ENCODE results near the gene SETMAR. TPM values are rescaled to one million over a fixed set of nuclear protein-coding genes. Genes with fewer than 3 reads are reported as not detected.
"Not testable (repeated sequence)": the region's sequence is repeated elsewhere in the genome, so short reads cannot be mapped to it uniquely, and the experiment has no call there.

Gene SETMAR
- total and polyA plus RNA-seq, 11 donors, result 6.2 to 20.2 (median 13.8) TPM

DNA sequence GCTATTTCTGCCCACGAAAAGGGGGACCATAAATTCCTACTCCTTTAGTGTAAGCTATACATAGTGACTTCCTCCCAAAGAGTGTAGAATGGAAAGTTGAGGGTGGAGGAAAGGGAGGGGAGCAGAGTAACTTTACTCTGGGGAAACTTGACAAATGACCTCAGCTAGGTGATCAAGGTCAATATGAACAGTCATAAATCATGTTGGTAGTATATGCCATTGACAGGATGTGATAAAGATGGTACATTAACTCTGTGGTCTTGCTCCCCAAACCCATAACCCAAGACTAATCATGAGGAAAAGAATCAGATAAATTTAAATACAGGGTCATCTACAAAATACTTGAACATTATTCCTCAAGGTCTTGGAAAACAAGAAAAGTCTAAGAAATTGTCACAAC is 18.6 kb downstream of the SETMAR start:
- 84 to 94% (median 88%) methylated on average over 1 of the region's 1 CpG for WGBS, 4 donors
- no peak for ATAC-seq
- Histone ChIP-seq H3K36me3 (peaks cover 0 to 14% (median 8%) of the 10 kb centered on the region in 9 donors), H3K27ac (no peak overlapping the region), H3K4me3 (no peak overlapping the region), H3K27me3 (no peaks in the 10 kb centered on the region), H3K4me1 (peaks cover 0 to 30% (median 0%) of the 10 kb centered on the region in 12 donors), H3K9me3 (peaks cover 0 to 2% (median 0%) of the 10 kb centered on the region in 12 donors)
- intact Hi-C loops (cut with DNase I), result no loop called here
- TF ChIP-seq POLR2A (IDR thresholded peaks at IDR 0.05) (no peak), CTCF (IDR thresholded peaks at IDR 0.05) (no peak)
- no peak for DNase-seq

DNA sequence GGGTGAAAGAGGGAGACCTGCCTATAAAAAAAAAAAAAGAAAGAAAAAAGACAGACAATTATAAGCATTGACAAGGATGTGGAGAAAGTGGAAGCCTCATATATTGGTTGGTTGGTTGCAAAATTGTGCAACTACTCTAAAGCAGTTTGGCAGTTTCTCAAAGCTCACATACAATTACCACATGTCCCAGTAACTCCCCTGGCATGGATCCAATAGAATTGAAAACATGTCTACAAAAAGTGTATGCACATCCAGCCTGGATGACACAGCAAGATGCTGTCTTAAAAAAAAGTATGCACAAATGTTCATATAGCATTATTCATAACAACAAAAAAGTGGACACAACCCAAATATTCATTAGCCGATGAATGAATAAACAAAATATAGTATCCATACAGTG is 19.5 kb downstream of the SETMAR start:
- WGBS, 4 donors, result 89 to 94% (median 90%) methylated on average over 1 of the region's 1 CpG
- Histone ChIP-seq H3K4me1 (peaks cover 0 to 30% (median 0%) of the 10 kb centered on the region in 12 donors), H3K36me3 (peaks cover 0 to 5% (median 0%) of the 10 kb centered on the region in 9 donors), H3K27me3 (no peaks in the 10 kb centered on the region), H3K4me3 (no peak overlapping the region), H3K9me3 (peaks cover 0 to 8% (median 0%) of the 10 kb centered on the region in 12 donors), H3K27ac (no peak overlapping the region)
- TF ChIP-seq CTCF (IDR thresholded peaks at IDR 0.05), result no peak
- no peak for TF ChIP-seq POLR2A (IDR thresholded peaks at IDR 0.05)
- ATAC-seq (no peak), DNase-seq (no peak)
- intact Hi-C loops (cut with DNase I), result no loop called here

DNA sequence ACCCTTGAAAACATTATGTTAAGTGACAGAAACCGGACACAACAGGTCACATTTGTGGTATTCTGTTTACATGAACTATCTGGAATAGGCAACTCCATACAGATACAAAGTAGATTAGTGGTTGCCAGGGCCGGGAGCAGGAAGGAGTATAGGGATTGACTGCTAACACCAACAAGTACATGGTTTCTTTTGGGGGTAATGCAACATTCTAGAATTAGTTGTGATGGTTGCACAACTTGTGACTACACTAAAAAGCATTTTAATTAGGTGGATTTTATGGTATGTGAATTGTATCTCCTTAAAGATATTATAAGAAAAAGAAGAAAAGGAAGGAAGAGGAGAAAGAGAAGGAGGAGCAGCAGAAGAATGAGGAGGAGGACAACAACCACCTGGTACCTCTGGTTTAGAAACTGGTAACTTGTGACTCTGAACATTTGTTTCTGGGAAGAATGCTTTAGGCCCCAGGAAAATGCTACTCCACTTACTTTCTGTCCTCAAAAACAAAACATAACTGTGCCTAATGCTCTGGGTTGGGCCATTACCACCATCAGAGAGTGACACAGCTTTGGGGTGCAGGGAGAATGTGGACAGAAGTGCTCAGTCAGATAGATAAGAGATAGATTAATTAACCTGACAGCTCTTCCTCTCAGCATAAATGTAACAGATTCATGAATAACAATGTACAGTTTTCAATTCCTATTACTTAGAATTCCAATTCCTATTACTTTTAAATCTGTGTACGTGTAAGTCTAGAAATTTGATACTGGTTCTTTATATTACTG is 20.3 kb downstream of the SETMAR start:
- 88 to 90% (median 90%) methylated on average over 3 of the region's 3 CpGs for WGBS, 4 donors
- Histone ChIP-seq H3K4me1 (peaks cover 0 to 30% (median 0%) of the 10 kb centered on the region in 12 donors), H3K36me3 (no peaks in the 10 kb centered on the region), H3K27me3 (no peaks in the 10 kb centered on the region), H3K27ac (no peak overlapping the region), H3K9me3 (peaks cover 0 to 8% (median 0%) of the 10 kb centered on the region in 12 donors), H3K4me3 (no peak overlapping the region)
- no peak for DNase-seq
- TF ChIP-seq POLR2A (IDR thresholded peaks at IDR 0.05) (no peak), CTCF (IDR thresholded peaks at IDR 0.05) (no peak)
- intact Hi-C loops (cut with DNase I), result no loop called here
- no peak for ATAC-seq

DNA sequence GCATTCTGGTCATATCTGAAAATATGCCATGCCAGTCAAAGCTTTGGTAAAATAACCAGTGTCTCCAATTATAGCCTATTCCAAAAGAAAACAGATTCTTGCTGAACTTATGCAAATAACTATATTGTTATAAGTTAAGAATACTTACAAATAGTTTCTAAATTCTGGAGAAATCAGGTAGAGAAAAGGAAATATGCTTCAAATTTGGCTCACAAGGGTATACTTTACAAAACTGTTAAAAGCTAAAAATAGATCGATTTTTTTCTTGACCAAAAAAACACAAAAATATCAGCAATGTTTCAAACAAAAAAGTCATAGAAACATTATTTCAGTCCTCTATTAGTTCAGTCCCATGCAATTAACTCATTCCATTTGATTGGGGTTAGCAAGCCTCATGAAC is 23.7 kb downstream of the SETMAR start:
- DNase-seq (no peak), ATAC-seq (no peak)
- Histone ChIP-seq H3K4me1 (peaks cover 0 to 13% (median 0%) of the 10 kb centered on the region in 12 donors), H3K4me3 (no peak overlapping the region), H3K9me3 (peaks cover 0 to 14% (median 0%) of the 10 kb centered on the region in 12 donors), H3K36me3 (no peaks in the 10 kb centered on the region), H3K27ac (no peak overlapping the region), H3K27me3 (no peaks in the 10 kb centered on the region)
- TF ChIP-seq CTCF (IDR thresholded peaks at IDR 0.05), result no peak
- no peak for TF ChIP-seq POLR2A (IDR thresholded peaks at IDR 0.05)
- intact Hi-C loops (cut with DNase I), result no loop called here
- WGBS, 4 donors, result 94 to 100% (median 98%) methylated on average over 1 of the region's 1 CpG

DNA sequence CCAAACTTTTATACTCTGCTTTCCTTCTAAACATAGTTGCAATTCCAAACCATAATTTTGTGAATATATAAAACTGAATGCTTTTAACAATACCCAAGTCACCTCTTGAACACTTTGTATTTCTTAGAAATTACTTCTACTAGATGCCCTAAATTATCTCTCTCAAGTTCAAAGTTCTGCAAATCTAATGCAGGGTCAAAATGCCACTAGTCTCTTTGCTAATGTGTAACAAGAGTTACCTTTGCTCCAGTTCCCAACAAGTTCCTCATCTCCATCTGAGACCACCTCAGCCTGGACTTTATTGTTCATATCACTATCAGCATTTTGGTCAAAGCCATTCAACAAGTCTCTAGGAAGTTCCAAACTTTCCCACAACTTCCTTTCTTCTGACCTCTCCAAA is 26.6 kb downstream of the SETMAR start:
- ATAC-seq; H3K27me3 ChIP-seq; H3K36me3 ChIP-seq; H3K4me3 ChIP-seq; DNase-seq; H3K27ac ChIP-seq; H3K4me1 ChIP-seq; intact Hi-C loops (cut with DNase I): not testable (repeated sequence)
- peaks cover 0 to 14% (median 0%) of the 10 kb centered on the region in 12 donors for H3K9me3 ChIP-seq

Data from heart left ventricle (tissue), 16 donors.